ENCODE measurements around the gene RAD9A.

- TF ChIP-seq POLR2AphosphoS5 (IDR thresholded peaks at IDR 0.05; ENCODE audit: borderline replicate concordance, low read depth, low read length) = 0 out of 2 replicates have a peak, but pooled peaks have one; percentile 3
- TF ChIP-seq EZH2 (IDR thresholded peaks at IDR 0.05) = no peak
These were observed 5.0 kb downstream of the RAD9A start for GRCh38 chr11:67396587-67397389.
